Spleen (tissue), 3 donors: Measurements from ENCODE around the gene TTLL9.

Source experiments
- POLR2A ChIP-seq, 3 donors: fragments of 450-650 bp; IDR thresholded peaks; one replicate each; pipeline ENCODE4 v1.5.1; 2017; ENCODE audit warnings: antibody characterized with exemption in 3 of 3, mild to moderate bottlenecking in 1 of 3
- POLR2AphosphoS5 ChIP-seq, 3 donors: sonication (generic); formaldehyde crosslinking; IDR thresholded peaks; one replicate each; pipeline ENCODE4 v1.5.1; 2017; ENCODE audit warnings: antibody characterized with exemption in 3 of 3

DNA sequence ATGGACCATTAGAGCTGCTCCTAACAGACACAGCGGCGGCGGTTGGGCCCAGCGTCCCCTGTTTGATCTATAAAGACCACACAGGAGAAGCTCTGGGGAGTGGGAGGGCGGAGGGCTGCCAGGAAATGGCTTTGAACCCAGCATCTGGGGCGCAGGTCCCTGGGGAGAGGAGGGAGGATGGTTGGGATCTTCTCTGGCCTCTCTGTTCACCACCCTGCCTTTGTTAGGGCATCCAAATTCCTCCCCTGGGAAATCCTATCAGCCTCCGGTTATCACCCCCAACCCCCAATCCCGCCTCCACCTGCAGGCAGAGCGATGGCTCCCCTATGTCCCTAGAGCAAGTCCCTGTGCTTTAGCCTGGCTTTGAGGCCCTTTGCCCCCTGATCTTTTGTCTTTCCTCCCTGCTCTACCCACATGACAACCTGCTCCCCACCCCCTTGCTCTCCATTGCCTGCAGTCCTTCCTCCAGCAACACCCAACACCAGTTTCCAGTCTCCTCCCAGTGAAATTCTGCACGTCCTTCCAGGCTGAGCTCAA, 104.6 kb downstream of the TTLL9 start:
- no peak for TF ChIP-seq POLR2A (IDR thresholded peaks at IDR 0.05)
- no peak for TF ChIP-seq POLR2AphosphoS5 (IDR thresholded peaks at IDR 0.05)
